ENCODE results near the gene ACVR2B.

DNA sequence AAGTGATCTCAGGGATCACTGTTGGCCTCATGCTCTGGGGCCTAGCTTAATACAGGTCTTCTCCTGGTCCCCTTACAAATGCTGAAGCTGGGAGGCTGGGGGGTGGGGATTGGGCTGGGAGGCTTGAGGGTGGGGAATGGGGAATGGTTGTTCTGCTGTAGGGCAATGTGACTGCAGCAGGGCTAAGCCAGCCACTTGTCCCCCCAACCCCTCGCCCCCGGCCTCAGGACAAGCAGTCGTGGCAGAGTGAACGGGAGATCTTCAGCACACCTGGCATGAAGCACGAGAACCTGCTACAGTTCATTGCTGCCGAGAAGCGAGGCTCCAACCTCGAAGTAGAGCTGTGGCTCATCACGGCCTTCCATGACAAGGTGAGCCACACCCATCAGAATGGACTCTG, 25.2 kb downstream of the ACVR2B start:
- TF ChIP-seq RFX5 (IDR thresholded peaks at IDR 0.05; ENCODE audit: low read depth, low read length) (no peak), ATF7 (IDR thresholded peaks at IDR 0.05; ENCODE audit: low read depth) (no peak)
- TF ChIP-seq, protein P1, sequence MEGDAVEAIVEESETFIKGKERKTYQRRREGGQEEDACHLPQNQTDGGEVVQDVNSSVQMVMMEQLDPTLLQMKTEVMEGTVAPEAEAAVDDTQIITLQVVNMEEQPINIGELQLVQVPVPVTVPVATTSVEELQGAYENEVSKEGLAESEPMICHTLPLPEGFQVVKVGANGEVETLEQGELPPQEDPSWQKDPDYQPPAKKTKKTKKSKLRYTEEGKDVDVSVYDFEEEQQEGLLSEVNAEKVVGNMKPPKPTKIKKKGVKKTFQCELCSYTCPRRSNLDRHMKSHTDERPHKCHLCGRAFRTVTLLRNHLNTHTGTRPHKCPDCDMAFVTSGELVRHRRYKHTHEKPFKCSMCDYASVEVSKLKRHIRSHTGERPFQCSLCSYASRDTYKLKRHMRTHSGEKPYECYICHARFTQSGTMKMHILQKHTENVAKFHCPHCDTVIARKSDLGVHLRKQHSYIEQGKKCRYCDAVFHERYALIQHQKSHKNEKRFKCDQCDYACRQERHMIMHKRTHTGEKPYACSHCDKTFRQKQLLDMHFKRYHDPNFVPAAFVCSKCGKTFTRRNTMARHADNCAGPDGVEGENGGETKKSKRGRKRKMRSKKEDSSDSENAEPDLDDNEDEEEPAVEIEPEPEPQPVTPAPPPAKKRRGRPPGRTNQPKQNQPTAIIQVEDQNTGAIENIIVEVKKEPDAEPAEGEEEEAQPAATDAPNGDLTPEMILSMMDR (IDR thresholded peaks at IDR 0.05 in 2 of 3, conservative IDR thresholded peaks at IDR 0.05 in 1 of 3; ENCODE audit: control insufficient read depth in 2 of 3, extremely low read depth in 1 of 3, insufficient read depth in 1 of 3, low read depth in 3 of 3, low read length in 3 of 3), result no peak
